ENCODE data around the gene MTRFR. TPM values are rescaled to one million over a fixed set of nuclear protein-coding genes. Genes with fewer than 3 reads are reported as not detected.
A peak's percentile ranks its signal among the peaks of the same experiment; 100 is the strongest.

The MTRFR gene
- total RNA-seq, 1 donor from 2014 or later, result 11.5 TPM

GRCh38 chr12:123265851-123266678 is 32.8 kb downstream of the MTRFR start:
- TF ChIP-seq CTCF (IDR thresholded peaks at IDR 0.05), result no peak
- Mint-ChIP-seq H3K27ac (ENCODE audit: unreplicated experiment) (no peak overlapping the region), H3K36me3 (ENCODE audit: low read depth) (peaks cover 22% of the 10 kb centered on the region), H3K4me1 (ENCODE audit: low read depth) (peaks cover 27% of the 10 kb centered on the region), H3K9me3 (ENCODE audit: low read depth) (no peaks in the 10 kb centered on the region), H3K4me3 (ENCODE audit: unreplicated experiment) (no peak overlapping the region), H3K27me3 (ENCODE audit: low read depth) (no peaks in the 10 kb centered on the region)
- peak; percentile 92 for DNase-seq (ENCODE audit: low spot score)

DNA sequence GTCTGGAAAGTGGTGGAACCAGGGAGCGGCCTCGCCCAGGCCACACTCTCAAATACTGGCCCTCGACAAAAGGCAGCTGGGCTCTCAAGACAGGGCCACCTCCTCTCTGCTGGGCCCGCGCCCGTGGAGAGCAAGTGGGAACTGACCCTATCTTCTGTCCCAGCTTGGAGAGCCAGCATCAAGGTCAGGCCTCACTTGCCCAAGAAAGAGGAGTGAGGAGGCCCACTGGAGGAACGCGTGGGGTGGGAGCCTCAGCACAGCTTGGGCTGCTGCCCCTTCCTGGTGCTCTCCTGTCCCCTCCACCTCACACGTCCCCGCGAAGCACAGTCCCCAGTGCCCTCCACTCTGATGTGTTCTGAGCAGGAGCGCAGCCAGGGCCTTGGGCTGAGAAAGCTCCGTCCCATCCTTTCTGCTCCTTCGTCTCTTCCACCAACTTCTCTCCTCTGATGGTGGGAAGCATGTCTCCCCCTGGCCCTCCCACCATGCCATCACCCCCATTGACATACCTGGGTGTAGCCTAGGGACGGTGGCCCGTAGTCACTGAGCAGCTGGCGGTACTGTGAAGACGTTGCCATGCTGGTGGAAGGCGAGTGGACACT is 33.5 kb downstream of the MTRFR start:
- no peaks in the 10 kb centered on the region for H3K27me3 Mint-ChIP-seq (ENCODE audit: low read depth)
- H3K27ac Mint-ChIP-seq (ENCODE audit: unreplicated experiment), result no peak overlapping the region
- peaks cover 27% of the 10 kb centered on the region for H3K4me1 Mint-ChIP-seq (ENCODE audit: low read depth)
- peaks cover 18% of the 10 kb centered on the region for H3K36me3 Mint-ChIP-seq (ENCODE audit: low read depth)
- H3K4me3 Mint-ChIP-seq (ENCODE audit: unreplicated experiment), result no peak overlapping the region
- no peak for TF ChIP-seq CTCF (IDR thresholded peaks at IDR 0.05)
- peak; percentile 78 for DNase-seq (ENCODE audit: low spot score)
- no peaks in the 10 kb centered on the region for H3K9me3 Mint-ChIP-seq (ENCODE audit: low read depth)

DNA sequence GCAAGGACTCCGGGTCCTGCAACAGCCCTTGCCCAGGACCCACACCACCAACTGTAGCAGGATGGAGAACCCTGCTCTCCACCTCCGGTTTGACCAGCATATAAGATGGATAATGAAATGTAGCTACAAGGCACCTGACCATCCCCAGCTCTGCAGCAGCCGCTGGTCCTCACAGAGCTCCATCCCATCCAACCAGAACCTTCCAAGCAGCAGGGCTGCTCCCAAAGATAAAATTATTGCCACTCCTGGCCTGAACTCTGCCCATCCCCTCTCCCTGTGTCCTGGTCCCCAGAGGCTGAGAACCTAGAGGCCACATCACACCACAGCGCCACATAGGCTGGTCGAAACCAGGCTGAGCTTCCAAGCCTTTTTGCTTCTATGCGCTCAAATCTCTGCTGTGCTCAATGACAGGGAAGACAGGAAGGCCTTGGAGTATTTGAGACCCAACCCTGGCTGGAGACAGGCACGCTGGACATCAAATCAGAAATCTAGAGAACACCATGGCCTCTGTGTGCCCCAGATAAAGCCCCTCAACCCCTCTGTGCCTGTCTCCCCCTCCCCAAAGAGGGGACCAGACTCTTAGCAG is 34.2 kb downstream of the MTRFR start:
- no peaks in the 10 kb centered on the region for H3K27me3 Mint-ChIP-seq (ENCODE audit: low read depth)
- H3K4me3 Mint-ChIP-seq (ENCODE audit: unreplicated experiment), result no peak overlapping the region
- peak; percentile 26 for DNase-seq (ENCODE audit: low spot score)
- peaks cover 31% of the 10 kb centered on the region for H3K4me1 Mint-ChIP-seq (ENCODE audit: low read depth)
- TF ChIP-seq CTCF (IDR thresholded peaks at IDR 0.05), result no peak
- H3K9me3 Mint-ChIP-seq (ENCODE audit: low read depth), result no peaks in the 10 kb centered on the region
- H3K36me3 Mint-ChIP-seq (ENCODE audit: low read depth), result peaks cover 12% of the 10 kb centered on the region
- peak overlapping the region; percentile 63 for H3K27ac Mint-ChIP-seq (ENCODE audit: unreplicated experiment)

- H3K36me3 Mint-ChIP-seq (ENCODE audit: low read depth), result peaks cover 8% of the 10 kb centered on the region
- H3K4me1 Mint-ChIP-seq (ENCODE audit: low read depth), result peaks cover 35% of the 10 kb centered on the region
- TF ChIP-seq CTCF (IDR thresholded peaks at IDR 0.05), result no peak
- H3K27me3 Mint-ChIP-seq (ENCODE audit: low read depth), result no peaks in the 10 kb centered on the region
- H3K4me3 Mint-ChIP-seq (ENCODE audit: unreplicated experiment), result peak overlapping the region; percentile 56
- no peaks in the 10 kb centered on the region for H3K9me3 Mint-ChIP-seq (ENCODE audit: low read depth)
- peak overlapping the region; percentile 90 for H3K27ac Mint-ChIP-seq (ENCODE audit: unreplicated experiment)
- DNase-seq (ENCODE audit: low spot score), result peak; percentile 90
Measured at GRCh38 chr12:123267991-123268843, 35.0 kb downstream of the MTRFR start.

GRCh38 chr12:123268850-123269249 is 35.6 kb downstream of the MTRFR start:
- H3K27me3 Mint-ChIP-seq (ENCODE audit: low read depth), result no peaks in the 10 kb centered on the region
- peak; percentile 57 for DNase-seq (ENCODE audit: low spot score)
- H3K4me3 Mint-ChIP-seq (ENCODE audit: unreplicated experiment), result peak overlapping the region; percentile 94
- peaks cover 35% of the 10 kb centered on the region for H3K4me1 Mint-ChIP-seq (ENCODE audit: low read depth)
- no peaks in the 10 kb centered on the region for H3K9me3 Mint-ChIP-seq (ENCODE audit: low read depth)
- peak overlapping the region; percentile 90 for H3K27ac Mint-ChIP-seq (ENCODE audit: unreplicated experiment)
- no peak for TF ChIP-seq CTCF (IDR thresholded peaks at IDR 0.05)
- peaks cover 6% of the 10 kb centered on the region for H3K36me3 Mint-ChIP-seq (ENCODE audit: low read depth)

Measured in chondrocyte (in vitro differentiated cells).